Activated CD4-positive, CD25-positive, alpha-beta regulatory T cell treated with anti-CD3 and anti-CD28 coated beads, Interleukin-2, amount 50 U/mL, for 72 hours (primary cell): ENCODE results near the gene TLCD4.
"Not testable (repeated sequence)": the region's sequence is repeated elsewhere in the genome, so short reads cannot be mapped to it uniquely, and the experiment has no call there.

ENCODE experiments used
- DNase-seq: peaks from one replicate; pipeline ENCODE4 v3.0.0; 2021

The TLCD4 gene

GRCh38 chr1:95096218-95096841 lies 20.8 kb upstream of the TLCD4 start:
- no peak for DNase-seq

- DNase-seq: no peak
Observed at GRCh38 chr1:95097426-95097825, 19.7 kb upstream of the TLCD4 start.

GRCh38 chr1:95098196-95098595 lies 19.0 kb upstream of the TLCD4 start:
- DNase-seq: no peak

GRCh38 chr1:95108792-95109191 lies 8.4 kb upstream of the TLCD4 start:
- no peak for DNase-seq

- no peak for DNase-seq
Observed at GRCh38 chr1:95111014-95111413, 6.1 kb upstream of the TLCD4 start.

- DNase-seq: no peak
Observed at GRCh38 chr1:95113684-95114083, 3.5 kb upstream of the TLCD4 start.

- no peak for DNase-seq
Observed at GRCh38 chr1:95115708-95116137, 1.4 kb upstream of the TLCD4 start.

GRCh38 chr1:95116580-95117206 lies 462 bp upstream of the TLCD4 start:
- DNase-seq: no peak

GRCh38 chr1:95118067-95118499 lies 928 bp downstream of the TLCD4 start:
- no peak for DNase-seq

- no peak for DNase-seq
Observed at GRCh38 chr1:95118710-95119109, 1.6 kb downstream of the TLCD4 start.

- DNase-seq: no peak
Observed at GRCh38 chr1:95119273-95119672, 2.1 kb downstream of the TLCD4 start.

- DNase-seq: no peak
Observed at GRCh38 chr1:95122151-95122697, 5.1 kb downstream of the TLCD4 start.

- DNase-seq: no peak
Observed at GRCh38 chr1:95124342-95124741, 7.2 kb downstream of the TLCD4 start.

GRCh38 chr1:95126366-95126765 lies 9.2 kb downstream of the TLCD4 start:
- no peak for DNase-seq

GRCh38 chr1:95126846-95127245 lies 9.7 kb downstream of the TLCD4 start:
- DNase-seq: no peak

GRCh38 chr1:95127380-95127779 lies 10.2 kb downstream of the TLCD4 start:
- no peak for DNase-seq

GRCh38 chr1:95132762-95133161 lies 15.6 kb downstream of the TLCD4 start:
- DNase-seq: no peak

GRCh38 chr1:95133687-95134086 lies 16.5 kb downstream of the TLCD4 start:
- no peak for DNase-seq

GRCh38 chr1:95138223-95138622 lies 21.1 kb downstream of the TLCD4 start:
- no peak for DNase-seq

- DNase-seq: no peak
Observed at GRCh38 chr1:95139039-95139438, 21.9 kb downstream of the TLCD4 start.

GRCh38 chr1:95140791-95141190 lies 23.6 kb downstream of the TLCD4 start:
- DNase-seq: no peak

GRCh38 chr1:95145493-95145892 lies 28.3 kb downstream of the TLCD4 start:
- no peak for DNase-seq

- DNase-seq: no peak
Observed at GRCh38 chr1:95146637-95147036, 29.5 kb downstream of the TLCD4 start.

- no peak for DNase-seq
Observed at GRCh38 chr1:95154096-95154495, 36.9 kb downstream of the TLCD4 start.

GRCh38 chr1:95165569-95165968 lies 48.4 kb downstream of the TLCD4 start:
- not testable (repeated sequence) for DNase-seq
